Measurements from ENCODE around the gene MRPL24.
A peak's percentile ranks its signal among the peaks of the same experiment; 100 is the strongest.

The MRPL24 gene

DNA sequence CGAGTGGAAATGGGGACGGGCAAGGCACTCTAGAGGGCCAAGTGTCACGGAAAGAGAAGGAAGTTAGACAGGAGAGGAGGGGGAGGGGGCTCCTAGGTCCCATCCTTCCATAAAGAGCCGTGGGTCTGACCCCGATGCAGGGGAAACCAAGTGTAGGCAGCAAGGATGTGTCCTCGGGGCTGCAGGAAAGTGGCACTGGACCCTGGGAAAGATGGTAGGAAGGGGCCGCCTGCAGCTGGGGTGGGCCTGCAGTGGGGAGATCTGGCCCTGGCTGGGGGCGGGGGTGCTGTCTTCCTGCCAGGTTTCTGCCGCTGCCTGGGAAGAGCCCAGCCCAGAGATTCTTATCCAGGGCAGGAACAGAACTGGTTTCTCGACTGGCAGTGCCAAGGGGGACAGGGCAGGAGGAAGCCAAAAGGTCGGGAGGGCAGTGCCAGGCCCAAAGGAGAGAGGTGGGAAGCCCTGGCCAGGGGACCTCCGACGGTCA, 48.4 kb downstream of the MRPL24 start:
- no peak for DNase-seq (ENCODE audit: low read depth in 2 of 2)

DNA sequence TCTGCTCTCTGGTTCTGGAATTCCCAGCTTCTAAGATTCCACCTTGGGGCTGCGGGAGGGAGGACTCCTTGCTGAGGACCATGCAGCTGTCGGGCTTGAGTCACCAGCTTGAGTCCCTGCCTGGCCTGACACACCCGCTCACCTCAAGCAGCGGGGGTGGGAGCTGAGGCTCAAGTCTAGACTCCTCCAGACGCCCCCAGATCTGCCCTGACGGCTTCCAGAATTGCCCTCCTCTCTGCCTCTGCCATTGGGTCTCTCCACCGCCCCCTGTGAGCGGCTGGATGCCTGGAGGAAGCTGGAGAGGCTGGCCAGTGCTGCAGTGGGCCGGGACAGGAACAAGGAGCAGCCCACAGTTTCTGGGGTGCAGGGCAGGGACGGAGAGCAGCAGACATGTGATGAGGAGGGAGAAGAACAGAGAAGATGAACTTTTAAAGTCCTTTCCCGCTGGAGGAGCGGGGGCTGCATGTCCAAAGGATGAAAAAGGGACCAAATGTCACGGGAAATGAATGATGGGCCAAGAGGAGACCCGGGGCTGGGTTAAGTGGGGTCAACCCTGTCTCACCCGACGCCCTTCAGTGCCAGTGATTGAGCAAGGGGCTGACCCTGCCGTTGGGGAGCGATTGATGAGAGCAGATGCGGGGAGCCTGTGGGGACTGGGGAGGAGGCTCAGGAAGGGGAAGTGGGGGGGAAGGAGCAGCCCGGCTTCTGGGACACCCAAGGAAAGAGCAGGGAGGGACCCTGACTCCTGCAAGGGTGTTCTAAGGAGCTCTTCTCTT, 49.0 kb downstream of the MRPL24 start:
- no peak for DNase-seq (ENCODE audit: low read depth in 2 of 2)

DNA sequence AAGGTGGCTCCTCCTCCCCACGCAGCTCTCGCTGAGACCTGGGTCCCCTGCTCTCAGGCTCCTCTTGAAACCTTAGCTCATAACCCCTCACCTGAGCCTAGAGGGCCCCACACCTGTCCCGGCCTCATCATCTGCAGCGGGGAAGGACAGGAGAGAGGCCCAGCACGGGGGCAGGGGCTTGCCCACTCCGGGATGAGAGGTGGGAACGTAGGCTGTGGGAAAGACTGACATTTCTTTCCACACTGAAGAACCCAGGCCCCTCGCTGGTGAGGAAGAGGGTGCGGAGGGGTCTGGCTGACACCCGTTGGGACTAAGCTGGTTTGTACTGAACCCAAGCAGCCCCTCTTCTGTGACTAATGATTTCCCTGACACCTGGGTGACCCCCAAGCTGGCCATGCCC, 49.7 kb downstream of the MRPL24 start:
- no peak for DNase-seq (ENCODE audit: low read depth in 2 of 2)

DNA sequence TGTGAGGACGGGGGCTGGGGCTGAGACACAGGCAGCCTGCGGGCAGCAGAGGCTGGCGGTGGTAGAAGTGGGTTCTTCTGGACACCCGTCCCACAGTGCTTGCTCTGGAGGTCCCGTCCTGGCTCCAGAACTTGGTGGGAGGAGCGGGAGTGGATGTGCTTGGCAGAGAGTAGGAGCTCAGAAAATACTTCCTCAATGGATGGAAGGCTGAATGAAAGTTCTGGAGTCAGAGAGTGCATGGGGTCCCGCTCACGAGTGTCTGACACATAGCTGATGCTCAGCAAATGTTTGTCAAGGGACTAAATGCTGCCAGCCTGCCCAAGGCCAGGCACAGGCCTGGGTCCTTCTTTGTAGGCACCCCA, 50.2 kb downstream of the MRPL24 start:
- DNase-seq (ENCODE audit: low read depth in 2 of 2), result no peak

DNA sequence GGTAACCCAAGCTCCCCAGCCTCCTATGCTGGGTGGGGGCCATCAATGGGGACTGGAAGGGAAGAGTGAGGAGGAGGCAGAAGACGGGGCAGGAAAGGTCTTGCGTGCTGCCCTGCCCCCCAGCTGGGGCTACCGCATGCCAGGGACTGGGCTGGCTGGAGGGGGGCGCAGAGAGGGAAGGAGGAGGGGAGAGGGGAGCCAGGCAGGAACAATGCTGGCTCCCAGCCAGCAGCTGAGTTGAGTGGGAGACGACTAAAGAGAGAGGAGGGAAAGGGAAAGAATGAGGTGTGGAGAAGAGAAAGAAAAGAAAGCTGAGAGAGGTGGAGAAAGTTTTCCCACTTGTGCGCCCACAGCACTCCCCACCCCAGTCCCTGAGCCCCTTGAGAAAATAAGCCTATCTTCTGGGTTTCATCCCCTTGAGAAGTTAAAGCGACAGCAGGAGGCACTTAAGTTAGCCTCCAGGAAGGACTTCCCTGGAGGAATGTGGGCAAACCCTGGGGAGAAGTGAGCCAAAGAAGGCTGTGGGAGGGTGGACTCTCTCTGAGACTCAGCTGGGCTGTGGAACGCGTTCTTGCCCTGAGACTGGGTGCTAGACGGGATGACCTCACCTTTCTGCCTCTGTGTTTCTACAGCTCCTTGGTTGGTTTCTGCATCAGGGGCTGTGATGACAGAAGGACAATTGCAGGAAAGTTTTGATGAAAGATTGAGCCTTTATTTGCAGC, 50.8 kb downstream of the MRPL24 start:
- no peak for DNase-seq (ENCODE audit: low read depth in 2 of 2)

DNA sequence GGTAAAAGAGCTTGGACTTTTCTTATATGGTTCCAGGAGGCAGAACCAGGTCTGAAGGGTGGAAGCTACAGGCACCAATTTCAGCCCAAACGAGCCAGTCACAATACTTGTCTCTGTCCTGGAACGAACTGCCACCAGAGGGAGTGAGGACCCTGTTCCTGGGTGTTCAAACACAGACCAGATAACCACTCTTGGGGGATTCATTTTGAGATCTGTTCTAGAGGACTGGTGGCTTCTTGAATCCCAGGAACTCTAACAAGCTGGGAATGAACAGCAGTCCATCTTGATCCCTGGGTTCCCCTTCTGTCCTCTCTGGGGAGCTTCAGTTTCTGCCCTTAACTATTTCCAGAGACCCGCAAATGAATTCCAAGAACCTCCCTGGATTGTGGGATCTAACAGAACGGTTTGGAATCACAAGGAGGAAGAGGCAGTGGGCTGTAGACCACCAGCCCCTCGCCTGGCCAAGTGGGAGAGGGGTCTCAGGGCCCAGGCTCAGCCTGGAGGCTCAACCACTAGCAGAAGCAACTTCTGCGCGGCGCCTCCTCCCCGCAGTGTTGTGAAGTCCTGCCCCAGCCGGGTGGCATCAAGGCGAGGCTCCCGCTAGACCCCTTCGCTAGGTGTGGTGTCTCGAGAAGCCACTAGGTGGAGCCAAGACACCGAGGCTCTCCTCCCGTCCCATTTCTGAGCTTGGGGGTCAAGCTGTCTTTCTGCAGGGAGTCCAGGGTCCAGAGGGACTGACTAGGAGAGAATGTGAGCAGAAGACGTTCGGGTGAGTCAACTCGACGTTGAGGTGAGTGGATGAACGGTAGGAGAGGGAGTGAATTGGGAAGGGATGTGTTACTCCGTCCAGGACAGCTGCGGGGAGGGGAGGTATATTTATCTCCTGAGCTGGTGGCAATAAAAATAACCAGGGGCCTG, 51.6 kb downstream of the MRPL24 start:
- peak; percentile 61 to 65 for DNase-seq (ENCODE audit: low read depth in 2 of 2)

All from stimulated activated CD4-positive, alpha-beta T cell treated with anti-CD3 and anti-CD28 coated beads, Interleukin-4, amount 100 ng/mL, for 48 hours (primary cell).